Prostate gland (tissue), 2 donors: Measurements from ENCODE around the gene GCLM. TPM values are rescaled to one million over a fixed set of nuclear protein-coding genes. Genes with fewer than 3 reads are reported as not detected.
"Not testable (repeated sequence)": the region's sequence is repeated elsewhere in the genome, so short reads cannot be mapped to it uniquely, and the experiment has no call there.

ENCODE experiments used
- DNase-seq: peaks from one replicate; pipeline ENCODE4 v3.0.0-alpha.2; 2019; ENCODE audit warnings: low spot score
- H3K27ac ChIP-seq, 2 donors: fragments of 200-600 bp; sonication (generic); 2 replicates each; pipeline ENCODE4 v1.5.1; 2017 to 2019
- H3K27me3 ChIP-seq: fragments of 200-600 bp; sonication (generic); replicated peaks from 2 replicates; pipeline ENCODE4 v1.5.1; 2019; ENCODE audit not compliant: insufficient read depth
- H3K36me3 ChIP-seq, 2 donors: fragments of 200-600 bp; sonication (generic); 1 replicate in 1 of 2; 2 replicates in 1 of 2; pipeline versions ENCODE4 v1.5.1 to v1.8.1; 2017 to 2019
- H3K4me1 ChIP-seq: fragments of 200-600 bp; sonication (generic); replicated peaks from 2 replicates; pipeline ENCODE4 v1.5.1; 2019
- H3K4me3 ChIP-seq, 2 donors: fragments of 200-600 bp; sonication (generic); 2 replicates each; pipeline ENCODE4 v1.5.1; 2017 to 2019
- H3K9me3 ChIP-seq: fragments of 200-600 bp; sonication (generic); 2 replicates; pipeline ENCODE4 v1.5.1; 2017
- CTCF ChIP-seq, 4 experiments: fragments of 200-600 bp in 2 of 4; fragments of 450-650 bp in 2 of 4; sonication (generic) in 2 of 4; IDR thresholded peaks; 1 replicate in 3 of 4; 2 replicates in 1 of 4; pipeline ENCODE4 v1.5.1; 2016 to 2019; ENCODE audit warnings: antibody characterized with exemption in 4 of 4, mild to moderate bottlenecking in 2 of 4, moderate library complexity in 2 of 4
- POLR2A ChIP-seq: fragments of 450-650 bp; IDR thresholded peaks from one replicate; pipeline ENCODE4 v1.6.1; 2016; ENCODE audit warnings: antibody characterized with exemption, mild to moderate bottlenecking
- POLR2AphosphoS5 ChIP-seq: sonication (generic); formaldehyde crosslinking; IDR thresholded peaks from one replicate; pipeline ENCODE4 v1.6.1; 2017; ENCODE audit warnings: antibody characterized with exemption
- WGBS: methylation state at CpG from one replicate; pipeline ENCODE4 v1.1.5; 2018; 5-methylcytosine and 5-hydroxymethylcytosine counted together
- intact Hi-C: fragments of 100-400 bp; cut with DNase I; formaldehyde crosslinking; loops from one replicate; pipeline ENCODE4 v1.14.2; 2022
- total RNA-seq, 2 donors: library from RNA; depleted of rRNA; stranded (reverse); fragments of >200 nt; gene quantifications; one replicate each; pipeline ENCODE4 v1.1.0, GENCODE V29; 2016

The GCLM gene
- total RNA-seq, 2 donors from 2014 or later = 6.5 to 14.1 TPM

- no peak for DNase-seq
- H3K27ac ChIP-seq = no peak overlapping the region
- no peaks in the 10 kb centered on the region for H3K9me3 ChIP-seq
- H3K4me3 ChIP-seq = no peak overlapping the region
- no peak for TF ChIP-seq POLR2AphosphoS5
- TF ChIP-seq POLR2A = no peak
- no peak for TF ChIP-seq CTCF (IDR thresholded peaks at IDR 0.05)
- intact Hi-C loops = no loop called here
- no peaks in the 10 kb centered on the region for H3K27me3 ChIP-seq
- H3K36me3 ChIP-seq = no peaks in the 10 kb centered on the region
- H3K4me1 ChIP-seq = no peaks in the 10 kb centered on the region
Measured at GRCh38 chr1:93851327-93851712, 57.9 kb downstream of the GCLM start.

GRCh38 chr1:93850687-93851326, 58.4 kb downstream of the GCLM start:
- not testable (repeated sequence) for H3K4me3 ChIP-seq

GRCh38 chr1:93848350-93848883, 60.8 kb downstream of the GCLM start:
- no peaks in the 10 kb centered on the region for H3K4me1 ChIP-seq
- no peaks in the 10 kb centered on the region for H3K36me3 ChIP-seq
- no peaks in the 10 kb centered on the region for H3K27me3 ChIP-seq
- intact Hi-C loops = loop anchor here (5.0 to 10.0 kb wide), 2 partner anchors 411 to 774 kb away; partner anchors contain the start of gene MTF2
- H3K4me3 ChIP-seq = peak overlapping the region; percentile 60 to 77
- no peaks in the 10 kb centered on the region for H3K9me3 ChIP-seq
- WGBS = 44% methylated on average over 4 of the region's 4 CpGs
- H3K27ac ChIP-seq = peak overlapping the region; percentile 92 to 97
- TF ChIP-seq POLR2A (no peak), CTCF (IDR thresholded peaks at IDR 0.05) (no peak), POLR2AphosphoS5 (no peak)
- DNase-seq = no peak

More at GRCh38 chr1:93850687-93851326, 58.4 kb downstream of the GCLM start:
- H3K9me3 ChIP-seq, H3K27ac ChIP-seq, intact Hi-C loops, H3K27me3 ChIP-seq, H3K4me1 ChIP-seq, H3K36me3 ChIP-seq: not testable (repeated sequence)
- TF ChIP-seq CTCF (IDR thresholded peaks at IDR 0.05) = peak in 3 of 4 experiments; percentile 25 to 34 (median 25)
- 61% methylated on average over 10 of the region's 10 CpGs for WGBS
- DNase-seq = peak; percentile 15

GRCh38 chr1:93847811-93848288, 61.4 kb downstream of the GCLM start:
- DNase-seq = peak; percentile 51
- no peaks in the 10 kb centered on the region for H3K36me3 ChIP-seq
- H3K4me3 ChIP-seq = peak overlapping the region; percentile 60 to 77
- no peaks in the 10 kb centered on the region for H3K9me3 ChIP-seq
- TF ChIP-seq POLR2AphosphoS5 = no peak
- peak overlapping the region; percentile 92 to 97 for H3K27ac ChIP-seq
- H3K27me3 ChIP-seq = no peaks in the 10 kb centered on the region
- intact Hi-C loops = loop anchor here (5.0 to 10.0 kb wide), 2 partner anchors 411 to 773 kb away; partner anchors contain the start of gene MTF2
- under 1% methylated on average over 35 of the region's 36 CpGs for WGBS
- no peaks in the 10 kb centered on the region for H3K4me1 ChIP-seq

- H3K4me3 ChIP-seq = peak overlapping the region; percentile 60 to 77
- H3K4me1 ChIP-seq = no peaks in the 10 kb centered on the region
- peak; percentile 82 for TF ChIP-seq POLR2AphosphoS5
- TF ChIP-seq POLR2A = peak; percentile 71
- peak in 1 of 4 experiments; percentile 21 for TF ChIP-seq CTCF (IDR thresholded peaks at IDR 0.05)
- intact Hi-C loops = loop anchor here (5.0 to 10.0 kb wide), 2 partner anchors 410 to 772 kb away; partner anchors contain the start of gene MTF2
- under 1% methylated on average over 62 of the region's 86 CpGs for WGBS
- peak; percentile 89 for DNase-seq
- no peaks in the 10 kb centered on the region for H3K36me3 ChIP-seq
- no peaks in the 10 kb centered on the region for H3K9me3 ChIP-seq
- H3K27ac ChIP-seq = peak overlapping the region; percentile 92 to 97
- no peaks in the 10 kb centered on the region for H3K27me3 ChIP-seq
Measured at GRCh38 chr1:93846992-93847810, 62.0 kb downstream of the GCLM start.
